Muscle layer of duodenum (tissue), 2 donors: ENCODE measurements around the gene WWTR1.

Experiments
- H3K27ac ChIP-seq: one replicate; pipeline ENCODE4 v1.7.0; 2013; ENCODE audit warnings: mild to moderate bottlenecking, low read length
- H3K27me3 ChIP-seq: one replicate; pipeline ENCODE4 v1.7.0; 2013; ENCODE audit warnings: low read depth, mild to moderate bottlenecking, control low read depth, low read length
- H3K36me3 ChIP-seq, 2 donors: one replicate each; pipeline ENCODE4 v1.7.0; 2013; ENCODE audit warnings: low read length in 2 of 2, control low read depth in 1 of 2, mild to moderate bottlenecking in 1 of 2; ENCODE audit not compliant: insufficient read depth in 2 of 2, control insufficient read depth in 1 of 2
- H3K4me1 ChIP-seq, 2 donors: one replicate each; pipeline ENCODE4 v1.7.0; 2013; ENCODE audit warnings: low read length in 2 of 2, mild to moderate bottlenecking in 2 of 2, control low read depth in 1 of 2, moderate library complexity in 1 of 2; ENCODE audit not compliant: insufficient read depth in 2 of 2, control insufficient read depth in 1 of 2
- H3K4me3 ChIP-seq, 2 donors: one replicate each; pipeline ENCODE4 v1.7.0; 2013; ENCODE audit warnings: low read length in 2 of 2, low read depth in 1 of 2, mild to moderate bottlenecking in 1 of 2
- H3K9me3 ChIP-seq, 2 donors: one replicate each; pipeline ENCODE4 v1.7.0; 2013; ENCODE audit warnings: low read length in 2 of 2, control low read depth in 1 of 2, mild to moderate bottlenecking in 1 of 2; ENCODE audit not compliant: control insufficient read depth in 1 of 2
- donor health status: healthy.

Gene WWTR1

GRCh38 chr3:149673393-149673792 lies 15.6 kb upstream of the WWTR1 start:
- Histone ChIP-seq H3K27ac (no peak overlapping the region), H3K36me3 (no peaks in the 10 kb centered on the region), H3K4me1 (no peaks in the 10 kb centered on the region), H3K4me3 (no peak overlapping the region), H3K9me3 (no peaks in the 10 kb centered on the region), H3K27me3 (no peaks in the 10 kb centered on the region)

- no peaks in the 10 kb centered on the region for H3K27me3 ChIP-seq
- H3K27ac ChIP-seq: no peak overlapping the region
- H3K4me1 ChIP-seq: no peaks in the 10 kb centered on the region
- no peaks in the 10 kb centered on the region for H3K9me3 ChIP-seq
- no peaks in the 10 kb centered on the region for H3K36me3 ChIP-seq
- H3K4me3 ChIP-seq: no peak overlapping the region
These were observed 13.1 kb upstream of the WWTR1 start for GRCh38 chr3:149670742-149671492.

- no peak overlapping the region for H3K27ac ChIP-seq
- no peaks in the 10 kb centered on the region for H3K4me1 ChIP-seq
- no peaks in the 10 kb centered on the region for H3K27me3 ChIP-seq
- H3K9me3 ChIP-seq: no peaks in the 10 kb centered on the region
- H3K4me3 ChIP-seq: no peak overlapping the region
- H3K36me3 ChIP-seq: no peaks in the 10 kb centered on the region
These were observed 9.8 kb upstream of the WWTR1 start for GRCh38 chr3:149667576-149667975.

- H3K4me1 ChIP-seq: peaks cover 0 to 1% of the 10 kb centered on the region in 2 donors
- H3K27me3 ChIP-seq: peaks cover 1% of the 10 kb centered on the region
- no peaks in the 10 kb centered on the region for H3K9me3 ChIP-seq
- H3K36me3 ChIP-seq: no peaks in the 10 kb centered on the region
- H3K4me3 ChIP-seq: no peak overlapping the region
- H3K27ac ChIP-seq: no peak overlapping the region
These were observed 6.1 kb upstream of the WWTR1 start for GRCh38 chr3:149663966-149664365.

GRCh38 chr3:149662240-149662887 lies 4.5 kb upstream of the WWTR1 start:
- no peak overlapping the region for H3K27ac ChIP-seq
- H3K4me1 ChIP-seq: peaks cover 0 to 3% of the 10 kb centered on the region in 2 donors
- no peak overlapping the region for H3K4me3 ChIP-seq
- no peaks in the 10 kb centered on the region for H3K9me3 ChIP-seq
- peaks cover 8% of the 10 kb centered on the region for H3K27me3 ChIP-seq
- peaks cover 0 to 4% of the 10 kb centered on the region in 2 donors for H3K36me3 ChIP-seq

- Histone ChIP-seq H3K9me3 (no peaks in the 10 kb centered on the region), H3K27me3 (peaks cover 8% of the 10 kb centered on the region), H3K4me1 (peaks cover 0 to 5% of the 10 kb centered on the region in 2 donors), H3K36me3 (peaks cover 0 to 4% of the 10 kb centered on the region in 2 donors), H3K4me3 (no peak overlapping the region), H3K27ac (no peak overlapping the region)
These were observed 2.6 kb upstream of the WWTR1 start for GRCh38 chr3:149660462-149660861.

- H3K4me3 ChIP-seq: peak overlapping the region; percentile 75 to 81
- H3K36me3 ChIP-seq: peaks cover 0 to 4% of the 10 kb centered on the region in 2 donors
- no peaks in the 10 kb centered on the region for H3K9me3 ChIP-seq
- H3K4me1 ChIP-seq: peaks cover 6 to 8% of the 10 kb centered on the region in 2 donors
- H3K27ac ChIP-seq: peak overlapping the region; percentile 96
- H3K27me3 ChIP-seq: peaks cover 8% of the 10 kb centered on the region
These were observed 1.1 kb upstream of the WWTR1 start for GRCh38 chr3:149658744-149659497.

GRCh38 chr3:149657321-149657925 lies 402 bp downstream of the WWTR1 start:
- peak overlapping the region; percentile 96 for H3K27ac ChIP-seq
- no peaks in the 10 kb centered on the region for H3K9me3 ChIP-seq
- H3K4me1 ChIP-seq: peaks cover 11 to 16% of the 10 kb centered on the region in 2 donors
- H3K4me3 ChIP-seq: peak overlapping the region; percentile 75 to 81
- peaks cover 0 to 9% of the 10 kb centered on the region in 2 donors for H3K36me3 ChIP-seq
- H3K27me3 ChIP-seq: peaks cover 8% of the 10 kb centered on the region

GRCh38 chr3:149655826-149656574 lies 1.8 kb downstream of the WWTR1 start:
- Histone ChIP-seq H3K4me1 (peaks cover 11 to 21% of the 10 kb centered on the region in 2 donors), H3K36me3 (peaks cover 0 to 13% of the 10 kb centered on the region in 2 donors), H3K9me3 (no peaks in the 10 kb centered on the region), H3K4me3 (peak overlapping the region; percentile 75 to 81), H3K27me3 (peaks cover 8% of the 10 kb centered on the region), H3K27ac (peak overlapping the region; percentile 96)

GRCh38 chr3:149654188-149654601 lies 3.6 kb downstream of the WWTR1 start:
- H3K27ac ChIP-seq: peak overlapping the region; percentile 6

More at GRCh38 chr3:149654188-149654601, 3.6 kb downstream of the WWTR1 start:
- H3K4me3 ChIP-seq: peak overlapping the region; percentile 8 to 75
- peaks cover 11 to 31% of the 10 kb centered on the region in 2 donors for H3K4me1 ChIP-seq
- peaks cover 0 to 13% of the 10 kb centered on the region in 2 donors for H3K36me3 ChIP-seq
- H3K9me3 ChIP-seq: no peaks in the 10 kb centered on the region
- H3K27me3 ChIP-seq: peaks cover 8% of the 10 kb centered on the region
